ENCODE measurements around the gene RAB8A. TPM values are rescaled to one million over a fixed set of nuclear protein-coding genes. Genes with fewer than 3 reads are reported as not detected.

Gene RAB8A
- total and polyA plus RNA-seq, 2 of the 8 experiments (the other 6 are each of a cell fraction or from before 2014, with no cell fraction given): 65.8 to 97.0 TPM

DNA sequence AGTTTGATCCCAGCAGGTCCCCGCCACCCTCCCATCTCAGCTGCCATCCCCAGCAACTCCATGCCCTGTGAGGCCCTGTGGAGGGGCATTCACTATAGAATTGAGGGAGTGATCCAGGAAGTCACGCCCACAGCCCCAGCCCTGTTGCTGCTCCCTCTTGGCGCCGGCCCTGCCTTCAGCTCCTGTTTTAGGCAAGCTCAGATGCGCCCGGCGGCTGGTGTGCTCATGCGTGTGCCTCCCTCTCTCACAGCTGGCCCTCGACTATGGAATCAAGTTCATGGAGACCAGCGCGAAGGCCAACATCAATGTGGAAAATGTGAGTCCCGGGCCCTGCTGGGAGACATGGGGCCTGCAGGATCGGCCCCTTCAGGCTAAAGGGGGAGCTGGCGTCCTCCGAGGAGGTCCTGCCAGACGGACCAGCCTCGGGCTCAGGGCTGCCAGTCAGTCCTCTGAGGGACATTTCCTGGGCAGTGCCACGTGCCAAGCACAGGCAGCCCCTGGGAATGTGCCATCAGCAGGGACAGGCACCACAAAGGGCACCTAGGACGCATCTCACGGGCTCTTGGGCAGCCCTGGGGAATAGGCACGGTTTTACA lies 16.2 kb downstream of the RAB8A start (continued):
- TF ChIP-seq KDM1A (IDR thresholded peaks at IDR 0.05; ENCODE audit: borderline replicate concordance, low read length) (no peak), SRF (IDR thresholded peaks at IDR 0.05; ENCODE audit: low read depth, low read length) (no peak), ATF3 (IDR thresholded peaks at IDR 0.05; ENCODE audit: insufficient read depth, low read depth, low read length) (no peak), KDM5A (IDR thresholded peaks at IDR 0.05; ENCODE audit: low read length) (no peak), CTBP2 (IDR thresholded peaks at IDR 0.05; ENCODE audit: borderline replicate concordance, insufficient read depth, insufficient read length, low read length) (no peak), TBP (IDR thresholded peaks at IDR 0.05; ENCODE audit: low read depth, low read length) (no peak), NRF1 (IDR thresholded peaks at IDR 0.05; ENCODE audit: low read depth, low read length) (no peak)

All from H1 (cell line).